WTC11 (cell line): ENCODE data around the gene CMTM1. TPM values are rescaled to one million over a fixed set of nuclear protein-coding genes. Genes with fewer than 3 reads are reported as not detected.

ENCODE experiments used
- ATAC-seq: fragments of 200-7000 bp; cut with Tn5 transposase; 2 replicates; pipeline ENCODE4 v1.10.0; 2021; ENCODE audit warnings: mild to moderate bottlenecking, moderate library complexity
- CTCF ChIA-PET: fragments of 300-600 bp; sonication (Branson Sonifier 250); formaldehyde crosslinking; loops from one replicate; lab custom pipeline; 2021; ENCODE audit warnings: antibody characterized with exemption; lab: Charles Lee
- POLR2A ChIA-PET: fragments of 350-600 bp; sonication (Branson Sonifier 250); formaldehyde crosslinking; loops from one replicate; lab custom pipeline; 2021; ENCODE audit warnings: antibody characterized with exemption; lab: Charles Lee
- DNase-seq: peaks from one replicate; pipeline ENCODE4 v3.0.0; 2021; ENCODE audit warnings: low spot score
- H3K27ac Mint-ChIP-seq: 2 replicates; pipeline ENCODE4 v1.8.0; 2021; ENCODE audit warnings: mixed read lengths
- H3K27me3 Mint-ChIP-seq: 2 replicates; pipeline ENCODE4 v1.8.0; 2021; ENCODE audit warnings: low read depth, mild to moderate bottlenecking, moderate library complexity, mixed read lengths
- H3K36me3 Mint-ChIP-seq: 2 replicates; pipeline ENCODE4 v1.8.0; 2021; ENCODE audit warnings: mixed read lengths
- H3K4me1 Mint-ChIP-seq: 2 replicates; pipeline ENCODE4 v1.8.0; 2022; ENCODE audit warnings: mixed read lengths
- H3K4me3 Mint-ChIP-seq: 2 replicates; pipeline ENCODE4 v1.8.0; 2021; ENCODE audit warnings: mild to moderate bottlenecking, moderate library complexity, mixed read lengths
- H3K9me3 Mint-ChIP-seq: 2 replicates; pipeline ENCODE4 v1.8.0; 2021; ENCODE audit warnings: mixed read lengths
- EMX1 ChIP-seq: fragments of 250-450 bp; sonication (Bioruptor Pico); IDR thresholded peaks from 2 replicates; pipeline ENCODE4 v1.8.0; 2021; ENCODE audit warnings: mild to moderate bottlenecking
- JAZF1 ChIP-seq: fragments of 250-450 bp; sonication (Bioruptor Pico); IDR thresholded peaks from 2 replicates; pipeline ENCODE4 v1.9.0; 2021; ENCODE audit warnings: moderate library complexity, mild to moderate bottlenecking, inconsistent platforms
- KAT7 ChIP-seq: sonication (generic); formaldehyde crosslinking; IDR thresholded peaks from 2 replicates; pipeline ENCODE4 v1.8.1; 2023; ENCODE audit warnings: missing genetic modification reagents, mild to moderate bottlenecking, borderline replicate concordance
- MAX ChIP-seq: sonication (generic); formaldehyde crosslinking; IDR thresholded peaks from 2 replicates; pipeline ENCODE4 v1.8.0; 2022; ENCODE audit warnings: mild to moderate bottlenecking, missing genetic modification reagents
- MLX ChIP-seq: sonication (generic); formaldehyde crosslinking; IDR thresholded peaks from 2 replicates; pipeline ENCODE4 v1.8.1; 2023; ENCODE audit warnings: mild to moderate bottlenecking, missing genetic modification reagents, moderate library complexity
- NFATC4 ChIP-seq: fragments of 250-450 bp; sonication (Bioruptor Pico); IDR thresholded peaks from 2 replicates; pipeline ENCODE4 v1.9.0; 2021; ENCODE audit warnings: mild to moderate bottlenecking
- NR2C2 ChIP-seq: sonication (generic); formaldehyde crosslinking; IDR thresholded peaks from 2 replicates; pipeline ENCODE4 v1.8.0; 2022; ENCODE audit warnings: mild to moderate bottlenecking, missing genetic modification reagents
- OVOL2 ChIP-seq: fragments of 250-450 bp; sonication (Bioruptor Pico); IDR thresholded peaks from 2 replicates; pipeline ENCODE4 v1.9.0; 2021; ENCODE audit warnings: mild to moderate bottlenecking, borderline replicate concordance
- PRRX2 ChIP-seq: fragments of 250-450 bp; sonication (Bioruptor Pico); IDR thresholded peaks from 2 replicates; pipeline ENCODE4 v1.8.0; 2021; ENCODE audit warnings: mild to moderate bottlenecking
- RELA ChIP-seq: sonication (generic); formaldehyde crosslinking; IDR thresholded peaks from 2 replicates; pipeline ENCODE4 v1.8.1; 2022; ENCODE audit warnings: missing genetic modification reagents, mild to moderate bottlenecking, borderline replicate concordance
- ZNF396 ChIP-seq: fragments of 250-450 bp; sonication (Bioruptor Pico); IDR thresholded peaks from 2 replicates; pipeline ENCODE4 v1.8.0; 2021; ENCODE audit warnings: mild to moderate bottlenecking, moderate library complexity, borderline replicate concordance
- total RNA-seq: library from RNA; stranded (reverse); gene quantifications from 3 replicates; pipeline ENCODE4 v1.2.3, GENCODE V29; 2021
- TF ChIP-seq, protein P1 (sequence below): fragments of 200-600 bp; IDR thresholded peaks from 2 replicates; pipeline ENCODE4 v1.8.0; 2022; ENCODE audit warnings: antibody characterized with exemption
- TF ChIP-seq, protein P2 (sequence below): sonication (generic); formaldehyde crosslinking; IDR thresholded peaks from 2 replicates; pipeline ENCODE4 v1.8.0; 2022; ENCODE audit warnings: missing genetic modification reagents
- TF ChIP-seq, protein P3 (sequence below): fragments of 250-450 bp; sonication (Bioruptor Pico); IDR thresholded peaks from 2 replicates; pipeline ENCODE4 v2.1.2; 2022; ENCODE audit warnings: mild to moderate bottlenecking, moderate library complexity
- TF ChIP-seq, protein P4 (sequence below): fragments of 250-450 bp; sonication (Bioruptor Pico); conservative IDR thresholded peaks from 2 replicates; pipeline ENCODE4 v1.9.0; 2021; ENCODE audit warnings: mild to moderate bottlenecking
- TF ChIP-seq, protein P5 (sequence below): fragments of 250-450 bp; sonication (Bioruptor Pico); IDR thresholded peaks from 2 replicates; pipeline ENCODE4 v1.9.0; 2021; ENCODE audit warnings: mild to moderate bottlenecking

Gene CMTM1
- total RNA-seq, 1 experiment from 2014 or later, result 1.6 TPM

DNA sequence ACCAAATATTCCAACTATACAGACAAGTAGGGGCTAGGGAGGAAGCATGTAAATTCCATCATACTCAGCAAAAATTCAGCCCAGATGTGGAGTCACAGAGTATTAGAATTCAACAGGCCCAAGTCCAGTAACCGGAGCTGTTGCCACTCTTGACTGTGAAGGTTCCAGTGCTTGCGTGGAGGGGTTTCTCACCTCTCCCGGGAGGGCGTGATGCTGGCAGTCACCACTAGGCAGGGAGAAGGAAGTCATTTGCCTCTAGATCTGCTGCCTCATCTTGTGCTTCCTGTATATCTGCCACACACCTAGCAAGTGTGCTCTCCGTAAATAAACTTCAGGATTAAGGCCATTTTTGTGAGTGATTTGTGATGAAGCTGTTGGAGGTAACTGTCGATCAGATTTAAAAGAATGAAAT lies 14.9 kb upstream of the CMTM1 start:
- TF ChIP-seq RELA (CRISPR knock-in tag), result no peak
- TF ChIP-seq, protein P1, sequence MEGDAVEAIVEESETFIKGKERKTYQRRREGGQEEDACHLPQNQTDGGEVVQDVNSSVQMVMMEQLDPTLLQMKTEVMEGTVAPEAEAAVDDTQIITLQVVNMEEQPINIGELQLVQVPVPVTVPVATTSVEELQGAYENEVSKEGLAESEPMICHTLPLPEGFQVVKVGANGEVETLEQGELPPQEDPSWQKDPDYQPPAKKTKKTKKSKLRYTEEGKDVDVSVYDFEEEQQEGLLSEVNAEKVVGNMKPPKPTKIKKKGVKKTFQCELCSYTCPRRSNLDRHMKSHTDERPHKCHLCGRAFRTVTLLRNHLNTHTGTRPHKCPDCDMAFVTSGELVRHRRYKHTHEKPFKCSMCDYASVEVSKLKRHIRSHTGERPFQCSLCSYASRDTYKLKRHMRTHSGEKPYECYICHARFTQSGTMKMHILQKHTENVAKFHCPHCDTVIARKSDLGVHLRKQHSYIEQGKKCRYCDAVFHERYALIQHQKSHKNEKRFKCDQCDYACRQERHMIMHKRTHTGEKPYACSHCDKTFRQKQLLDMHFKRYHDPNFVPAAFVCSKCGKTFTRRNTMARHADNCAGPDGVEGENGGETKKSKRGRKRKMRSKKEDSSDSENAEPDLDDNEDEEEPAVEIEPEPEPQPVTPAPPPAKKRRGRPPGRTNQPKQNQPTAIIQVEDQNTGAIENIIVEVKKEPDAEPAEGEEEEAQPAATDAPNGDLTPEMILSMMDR, result peak; percentile 18; the same call in 1 of the 2 replicates
- H3K27ac Mint-ChIP-seq, result no peak overlapping the region
- ChIA-PET POLR2A (interaction anchor here (1.9 kb wide), 1 partner anchor 28 kb away, joined by 5 read pairs; the partner anchor contains the start of gene CMTM2), CTCF (interaction anchor here (0.6 to 1.7 kb wide), 5 partner anchors 30 to 100 kb away, joined by 3 to 10 read pairs (median 5); no protein-coding TSS in a partner anchor)
- H3K4me3 Mint-ChIP-seq, result peak overlapping the region; percentile 68
- ATAC-seq, result peak; percentile 11; the same call in 1 of the 2 replicates
- H3K36me3 Mint-ChIP-seq, result peaks cover 4% of the 10 kb centered on the region
- H3K9me3 Mint-ChIP-seq, result peaks cover 3% of the 10 kb centered on the region; the same call in 1 of the 2 replicates
- H3K4me1 Mint-ChIP-seq, result peaks cover 35% of the 10 kb centered on the region
- peak; percentile 46 for DNase-seq
- H3K27me3 Mint-ChIP-seq, result peaks cover 36% of the 10 kb centered on the region

GRCh38 chr16:66551788-66552285 lies 14.4 kb upstream of the CMTM1 start:
- ChIA-PET POLR2A (interaction anchor here (1.9 kb wide), 1 partner anchor 27 kb away, joined by 5 read pairs; the partner anchor contains the start of gene CMTM2), CTCF (interaction anchor here (0.5 to 1.7 kb wide), 10 partner anchors 9 to 454 kb away, joined by 3 to 10 read pairs (median 3); partner anchors contain the start of gene CMTM2)
- H3K4me1 Mint-ChIP-seq, result peaks cover 35% of the 10 kb centered on the region
- peaks cover 4% of the 10 kb centered on the region for H3K36me3 Mint-ChIP-seq
- peak overlapping the region; percentile 68 for H3K4me3 Mint-ChIP-seq
- TF ChIP-seq JAZF1 (CRISPR knock-in tag) (no peak), KAT7 (CRISPR knock-in tag) (no peak)
- TF ChIP-seq, protein P2, sequence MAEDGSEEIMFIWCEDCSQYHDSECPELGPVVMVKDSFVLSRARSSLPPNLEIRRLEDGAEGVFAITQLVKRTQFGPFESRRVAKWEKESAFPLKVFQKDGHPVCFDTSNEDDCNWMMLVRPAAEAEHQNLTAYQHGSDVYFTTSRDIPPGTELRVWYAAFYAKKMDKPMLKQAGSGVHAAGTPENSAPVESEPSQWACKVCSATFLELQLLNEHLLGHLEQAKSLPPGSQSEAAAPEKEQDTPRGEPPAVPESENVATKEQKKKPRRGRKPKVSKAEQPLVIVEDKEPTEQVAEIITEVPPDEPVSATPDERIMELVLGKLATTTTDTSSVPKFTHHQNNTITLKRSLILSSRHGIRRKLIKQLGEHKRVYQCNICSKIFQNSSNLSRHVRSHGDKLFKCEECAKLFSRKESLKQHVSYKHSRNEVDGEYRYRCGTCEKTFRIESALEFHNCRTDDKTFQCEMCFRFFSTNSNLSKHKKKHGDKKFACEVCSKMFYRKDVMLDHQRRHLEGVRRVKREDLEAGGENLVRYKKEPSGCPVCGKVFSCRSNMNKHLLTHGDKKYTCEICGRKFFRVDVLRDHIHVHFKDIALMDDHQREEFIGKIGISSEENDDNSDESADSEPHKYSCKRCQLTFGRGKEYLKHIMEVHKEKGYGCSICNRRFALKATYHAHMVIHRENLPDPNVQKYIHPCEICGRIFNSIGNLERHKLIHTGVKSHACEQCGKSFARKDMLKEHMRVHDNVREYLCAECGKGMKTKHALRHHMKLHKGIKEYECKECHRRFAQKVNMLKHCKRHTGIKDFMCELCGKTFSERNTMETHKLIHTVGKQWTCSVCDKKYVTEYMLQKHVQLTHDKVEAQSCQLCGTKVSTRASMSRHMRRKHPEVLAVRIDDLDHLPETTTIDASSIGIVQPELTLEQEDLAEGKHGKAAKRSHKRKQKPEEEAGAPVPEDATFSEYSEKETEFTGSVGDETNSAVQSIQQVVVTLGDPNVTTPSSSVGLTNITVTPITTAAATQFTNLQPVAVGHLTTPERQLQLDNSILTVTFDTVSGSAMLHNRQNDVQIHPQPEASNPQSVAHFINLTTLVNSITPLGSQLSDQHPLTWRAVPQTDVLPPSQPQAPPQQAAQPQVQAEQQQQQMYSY (CRISPR knock-in tag), result 0 out of 2 replicates have a peak, but pooled peaks have one; percentile 9
- peaks cover 3% of the 10 kb centered on the region; the same call in 1 of the 2 replicates for H3K9me3 Mint-ChIP-seq
- peaks cover 36% of the 10 kb centered on the region for H3K27me3 Mint-ChIP-seq
- no peak overlapping the region for H3K27ac Mint-ChIP-seq
- DNase-seq (no peak), ATAC-seq (no peak)

DNA sequence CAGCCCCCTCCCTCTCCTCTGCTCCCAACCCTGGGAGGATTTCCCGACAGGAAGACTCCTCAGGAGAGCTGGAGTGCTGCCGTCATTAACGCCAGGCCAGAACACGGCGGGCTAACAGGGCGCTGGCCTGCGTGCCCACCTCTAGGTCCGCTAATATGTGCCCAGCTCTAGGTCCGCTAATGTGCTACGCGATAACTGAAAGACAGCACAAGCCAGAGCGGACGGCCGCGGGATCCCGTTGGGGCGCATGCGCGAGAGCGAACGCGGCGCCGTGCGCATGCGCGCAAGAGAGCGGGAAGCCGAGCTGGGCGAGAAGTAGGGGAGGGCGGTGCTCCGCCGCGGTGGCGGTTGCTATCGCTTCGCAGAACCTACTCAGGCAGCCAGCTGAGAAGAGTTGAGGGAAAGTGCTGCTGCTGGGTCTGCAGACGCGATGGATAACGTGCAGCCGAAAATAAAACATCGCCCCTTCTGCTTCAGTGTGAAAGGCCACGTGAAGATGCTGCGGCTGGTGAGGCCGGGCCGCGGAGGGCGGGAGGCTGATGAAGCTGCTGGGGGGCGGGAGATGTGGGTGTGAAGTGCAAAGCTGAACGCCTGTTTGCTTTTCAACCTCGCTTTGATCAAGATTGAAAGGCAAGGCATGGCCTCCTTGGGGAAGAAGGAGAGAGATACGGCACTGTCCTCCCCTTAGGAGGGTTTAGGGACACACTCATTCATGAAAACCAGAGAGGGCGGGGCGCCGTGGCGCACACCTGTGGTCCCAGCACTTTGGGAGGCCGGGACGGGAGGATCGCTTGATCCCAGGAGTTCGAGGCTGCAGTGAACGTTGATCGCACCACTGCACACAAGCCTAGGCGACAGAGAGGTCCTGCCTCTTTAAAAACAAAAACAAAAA lies 13.7 kb upstream of the CMTM1 start, which contains the start of gene CKLF:
Gene CKLF (plus strand): TSS at position 291 of the 892 bp plus-strand sequence. CDS start 140 bp downstream, at position 431.
- CTCF ChIA-PET, result interaction anchor here (0.5 to 1.7 kb wide), 10 partner anchors 10 to 454 kb away, joined by 3 to 10 read pairs (median 3); partner anchors contain the start of gene CMTM2
- H3K27ac Mint-ChIP-seq, result no peak within 1 kb of the TSS
- peak within 1 kb of the TSS; percentile 68 for H3K4me3 Mint-ChIP-seq
- peaks cover 3% of the 10 kb centered on the region; the same call in 1 of the 2 replicates for H3K9me3 Mint-ChIP-seq
- ATAC-seq (peak; percentile 47), DNase-seq (peak; percentile 85)
- POLR2A ChIA-PET, result interaction anchor here (0.7 to 1.9 kb wide), 2 partner anchors 27 to 29 kb away, joined by 3 to 5 read pairs; partner anchors contain the start of gene CMTM2
- peaks cover 4% of the 10 kb centered on the region for H3K36me3 Mint-ChIP-seq
- H3K4me1 Mint-ChIP-seq, result peaks cover 35% of the 10 kb centered on the region
- H3K27me3 Mint-ChIP-seq, result peaks cover 36% of the 10 kb centered on the region
- TF ChIP-seq, protein P3, sequence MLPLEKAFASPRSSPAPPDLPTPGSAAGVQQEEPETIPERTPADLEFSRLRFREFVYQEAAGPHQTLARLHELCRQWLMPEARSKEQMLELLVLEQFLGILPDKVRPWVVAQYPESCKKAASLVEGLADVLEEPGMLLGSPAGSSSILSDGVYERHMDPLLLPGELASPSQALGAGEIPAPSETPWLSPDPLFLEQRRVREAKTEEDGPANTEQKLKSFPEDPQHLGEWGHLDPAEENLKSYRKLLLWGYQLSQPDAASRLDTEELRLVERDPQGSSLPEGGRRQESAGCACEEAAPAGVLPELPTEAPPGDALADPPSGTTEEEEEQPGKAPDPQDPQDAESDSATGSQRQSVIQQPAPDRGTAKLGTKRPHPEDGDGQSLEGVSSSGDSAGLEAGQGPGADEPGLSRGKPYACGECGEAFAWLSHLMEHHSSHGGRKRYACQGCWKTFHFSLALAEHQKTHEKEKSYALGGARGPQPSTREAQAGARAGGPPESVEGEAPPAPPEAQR (CRISPR knock-in tag), result no peak
- TF ChIP-seq EMX1 (no peak), MAX (CRISPR knock-in tag) (peak; percentile 100), NR2C2 (CRISPR knock-in tag) (peak; percentile 81), NFATC4 (no peak), MLX (CRISPR knock-in tag) (peak; percentile 97), KAT7 (CRISPR knock-in tag) (0 out of 2 replicates have a peak, but pooled peaks have one; percentile 40), OVOL2 (CRISPR knock-in tag) (no peak), ZNF396 (CRISPR knock-in tag) (no peak), PRRX2 (CRISPR knock-in tag) (no peak)
- TF ChIP-seq, protein P4, sequence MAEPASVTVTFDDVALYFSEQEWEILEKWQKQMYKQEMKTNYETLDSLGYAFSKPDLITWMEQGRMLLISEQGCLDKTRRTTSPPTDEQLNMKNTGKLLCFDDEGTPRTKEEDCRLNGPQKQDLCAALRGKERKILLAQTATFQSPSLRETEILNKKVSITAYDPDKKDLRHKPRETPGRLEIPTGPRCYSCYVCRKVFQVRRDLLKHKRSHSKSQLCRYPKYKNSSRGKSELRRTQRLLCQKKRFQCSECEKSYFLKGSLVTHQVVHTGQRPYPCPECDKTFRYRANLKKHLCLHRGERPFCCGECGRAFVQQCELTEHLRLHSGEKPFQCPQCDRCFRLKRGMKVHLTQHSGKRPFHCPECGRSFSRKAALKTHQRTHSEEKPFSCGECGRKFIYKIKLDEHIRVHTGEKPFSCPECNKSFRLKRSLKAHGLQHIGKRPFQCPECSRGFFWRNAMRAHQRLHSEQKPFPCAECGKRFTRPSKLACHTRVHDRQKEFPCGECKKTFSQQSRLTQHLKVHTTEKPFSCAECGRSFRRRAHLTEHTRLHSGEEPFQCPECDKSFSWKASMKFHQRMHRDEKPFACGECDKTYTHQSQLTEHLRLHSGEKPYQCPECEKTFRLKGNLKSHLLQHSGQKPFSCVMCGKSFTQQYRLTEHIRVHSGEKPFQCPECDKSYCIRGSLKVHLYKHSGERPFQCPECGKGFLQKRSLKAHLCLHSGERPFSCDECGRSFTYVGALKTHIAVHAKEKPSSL (CRISPR knock-in tag), result no peak
- TF ChIP-seq, protein P5, sequence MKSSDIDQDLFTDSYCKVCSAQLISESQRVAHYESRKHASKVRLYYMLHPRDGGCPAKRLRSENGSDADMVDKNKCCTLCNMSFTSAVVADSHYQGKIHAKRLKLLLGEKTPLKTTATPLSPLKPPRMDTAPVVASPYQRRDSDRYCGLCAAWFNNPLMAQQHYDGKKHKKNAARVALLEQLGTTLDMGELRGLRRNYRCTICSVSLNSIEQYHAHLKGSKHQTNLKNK (CRISPR knock-in tag), result no peak
